ENCODE measurements around the gene HSP90AB1.

- TF ChIP-seq CTCF (IDR thresholded peaks at IDR 0.05; ENCODE audit: poor library complexity, severe bottlenecking) (no peak), EZH2 (IDR thresholded peaks at IDR 0.05; ENCODE audit: borderline replicate concordance, insufficient read depth, low read length, poor library complexity, severe bottlenecking) (no peak), EP300 (conservative IDR thresholded peaks at IDR 0.05; ENCODE audit: poor library complexity, severe bottlenecking) (no peak), POLR2AphosphoS5 (IDR thresholded peaks at IDR 0.05) (no peak), TAF1 (IDR thresholded peaks at IDR 0.05; ENCODE audit: low read depth) (no peak)
Observed at GRCh38 chr6:44228836-44229235, 18.1 kb upstream of the HSP90AB1 start.

All from neural cell (in vitro differentiated cells).